Measurements from ENCODE around the gene LRRC4.
A peak's percentile ranks its signal among the peaks of the same experiment; 100 is the strongest.

The LRRC4 gene

DNA sequence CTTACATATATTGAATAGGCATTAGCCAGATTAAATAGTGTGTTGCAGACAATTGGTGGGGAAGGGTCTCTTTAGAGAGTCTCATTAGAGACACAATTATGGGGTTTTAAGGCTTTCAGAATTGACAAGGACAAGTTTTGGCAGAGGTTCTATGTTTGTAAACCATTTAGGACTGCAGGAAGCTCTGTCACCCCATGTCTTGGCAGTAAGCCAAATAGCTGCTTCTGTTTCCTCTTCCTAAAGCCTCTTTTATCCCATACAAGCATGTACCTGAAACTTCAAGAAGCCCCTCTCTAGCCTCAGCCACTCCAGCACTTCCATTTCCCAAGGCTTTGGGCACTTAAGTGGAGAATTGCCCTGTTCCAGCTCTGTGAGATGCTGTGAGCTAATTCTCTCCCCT is 21.8 kb upstream of the LRRC4 start:
- peak overlapping the region; percentile 17 for H3K27ac Mint-ChIP-seq
- H3K27me3 Mint-ChIP-seq: no peaks in the 10 kb centered on the region
- no peak for ATAC-seq (ENCODE audit: low read depth)
- no peak overlapping the region for H3K4me3 Mint-ChIP-seq
- no peaks in the 10 kb centered on the region for H3K9me3 Mint-ChIP-seq
- H3K4me1 Mint-ChIP-seq: peaks cover 20% of the 10 kb centered on the region
- no peak for DNase-seq (ENCODE audit: low spot score in 2 of 2)
- H3K36me3 Mint-ChIP-seq: peaks cover 14% of the 10 kb centered on the region

DNA sequence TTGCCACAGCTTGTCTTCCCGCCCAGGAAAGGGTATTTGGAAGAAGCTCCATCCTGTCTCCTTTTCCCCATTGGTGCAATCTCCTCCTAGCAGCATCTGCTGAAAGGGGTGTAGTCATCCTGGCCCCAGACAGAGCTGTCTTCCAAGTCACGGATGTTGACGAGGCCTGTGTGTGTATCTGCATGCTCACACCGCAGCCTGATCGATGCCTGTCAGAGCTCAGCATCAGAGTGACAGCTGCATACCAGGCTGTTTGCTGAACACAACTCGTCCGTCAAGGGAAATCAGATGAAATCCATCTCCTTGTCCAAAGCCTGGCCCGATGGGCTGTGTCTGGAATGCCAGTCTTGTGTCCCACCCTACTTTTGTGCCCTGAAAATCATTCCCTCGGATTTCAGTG is 21.2 kb upstream of the LRRC4 start:
- H3K4me3 Mint-ChIP-seq: no peak overlapping the region
- no peak for ATAC-seq (ENCODE audit: low read depth)
- H3K36me3 Mint-ChIP-seq: peaks cover 12% of the 10 kb centered on the region
- H3K4me1 Mint-ChIP-seq: peaks cover 14% of the 10 kb centered on the region
- DNase-seq (ENCODE audit: low spot score in 2 of 2): no peak
- H3K9me3 Mint-ChIP-seq: no peaks in the 10 kb centered on the region
- no peaks in the 10 kb centered on the region for H3K27me3 Mint-ChIP-seq
- peak overlapping the region; percentile 17 for H3K27ac Mint-ChIP-seq

DNA sequence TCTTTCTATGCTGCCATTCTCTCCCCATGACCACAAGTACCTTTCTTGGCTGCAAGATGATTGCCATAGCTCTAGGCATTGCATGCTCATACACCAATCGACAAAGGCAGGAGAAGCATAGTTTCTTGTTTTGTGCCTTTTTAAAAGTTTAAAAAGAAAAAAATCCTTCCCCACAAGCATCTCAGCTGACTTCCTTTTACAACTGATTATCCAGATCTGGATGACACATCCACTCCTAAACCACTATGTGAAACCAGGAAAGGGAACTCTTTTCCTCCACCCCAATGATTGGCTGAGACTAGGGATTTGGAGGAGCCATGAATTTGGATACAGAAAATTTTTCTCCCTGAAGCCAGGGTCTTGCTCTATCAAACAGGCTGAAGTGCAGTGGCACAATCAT is 14.5 kb upstream of the LRRC4 start:
- peaks cover 17% of the 10 kb centered on the region for H3K4me1 Mint-ChIP-seq
- H3K36me3 Mint-ChIP-seq: peaks cover 18% of the 10 kb centered on the region
- H3K27me3 Mint-ChIP-seq: no peaks in the 10 kb centered on the region
- no peak for ATAC-seq (ENCODE audit: low read depth)
- no peak for DNase-seq (ENCODE audit: low spot score in 2 of 2)
- no peaks in the 10 kb centered on the region for H3K9me3 Mint-ChIP-seq
- no peak overlapping the region for H3K4me3 Mint-ChIP-seq
- H3K27ac Mint-ChIP-seq: peak overlapping the region; percentile 36

DNA sequence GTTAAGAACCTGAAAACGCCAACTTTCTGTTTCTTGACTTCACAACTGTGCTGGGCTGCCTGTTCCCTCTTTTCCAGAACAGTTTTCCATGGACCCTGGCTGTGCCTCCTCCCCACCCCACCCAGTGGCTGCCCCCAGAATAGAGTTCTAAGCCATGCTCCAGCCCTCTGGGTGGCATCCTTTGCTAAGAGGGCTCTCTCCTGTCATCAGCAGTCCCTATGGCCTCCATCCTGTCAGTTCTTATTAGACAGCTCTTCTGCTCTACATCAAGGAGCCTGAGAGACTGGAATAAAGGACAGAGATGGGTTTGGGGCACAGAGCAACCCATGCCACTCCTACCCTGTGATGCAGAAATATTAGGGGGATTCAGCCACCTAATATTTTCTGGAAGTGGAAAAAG is 13.9 kb upstream of the LRRC4 start:
- H3K27me3 Mint-ChIP-seq: no peaks in the 10 kb centered on the region
- H3K4me3 Mint-ChIP-seq: no peak overlapping the region

DNA sequence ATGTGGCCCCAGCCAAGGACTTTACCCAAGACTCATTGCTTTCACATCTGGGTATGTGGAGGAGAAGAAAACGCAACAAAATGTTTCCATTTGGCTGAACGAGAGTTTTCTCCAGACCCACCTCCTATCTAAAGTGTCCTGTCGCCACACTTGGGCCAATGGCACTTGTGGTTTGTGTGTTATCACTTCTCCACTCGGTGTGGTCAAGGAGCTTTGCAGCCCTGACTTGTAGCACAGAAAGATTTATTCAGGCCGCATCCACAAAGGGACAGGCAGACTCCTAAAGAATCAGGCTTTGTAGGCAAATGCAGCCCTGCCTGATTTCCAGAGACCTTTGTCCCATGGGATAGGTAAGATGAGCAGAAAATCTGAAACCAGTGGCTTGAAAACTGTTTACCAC is 12.8 kb upstream of the LRRC4 start:
- H3K4me3 Mint-ChIP-seq: no peak overlapping the region
- ATAC-seq (ENCODE audit: low read depth) (no peak), DNase-seq (ENCODE audit: low spot score in 2 of 2) (no peak)
- peaks cover 11% of the 10 kb centered on the region for H3K36me3 Mint-ChIP-seq
- H3K9me3 Mint-ChIP-seq: no peaks in the 10 kb centered on the region
- H3K4me1 Mint-ChIP-seq: peaks cover 14% of the 10 kb centered on the region
- no peak overlapping the region for H3K27ac Mint-ChIP-seq
- H3K27me3 Mint-ChIP-seq: no peaks in the 10 kb centered on the region

More for the DNA sequence above, 13.9 kb upstream of the LRRC4 start:
- Mint-ChIP-seq H3K9me3 (no peaks in the 10 kb centered on the region), H3K27ac (peak overlapping the region; percentile 36), H3K4me1 (peaks cover 17% of the 10 kb centered on the region), H3K36me3 (peaks cover 16% of the 10 kb centered on the region)
- no peak for DNase-seq (ENCODE audit: low spot score in 2 of 2)
- no peak for ATAC-seq (ENCODE audit: low read depth)

DNA sequence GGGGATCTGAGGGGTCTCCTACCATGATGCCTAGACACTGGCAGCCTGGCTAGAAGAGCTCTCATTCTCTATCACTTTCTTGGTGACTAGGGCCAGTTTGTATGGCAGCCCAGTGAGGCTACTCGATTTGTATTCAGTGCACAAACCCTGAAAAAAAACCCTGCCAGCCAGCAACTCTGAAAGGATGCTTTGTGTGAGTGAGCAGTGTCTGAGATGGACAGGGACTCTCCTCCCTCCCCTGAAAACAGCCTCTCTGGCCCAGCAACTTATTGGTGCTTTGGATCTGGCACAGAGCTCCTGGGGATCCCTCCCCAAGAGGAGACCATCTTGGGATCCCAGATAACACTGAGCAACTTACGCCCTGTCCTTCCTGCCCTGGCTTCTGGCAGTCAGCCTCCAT is 10.8 kb upstream of the LRRC4 start:
- ATAC-seq (ENCODE audit: low read depth) (no peak), DNase-seq (ENCODE audit: low spot score in 2 of 2) (no peak)
- H3K27me3 Mint-ChIP-seq: no peaks in the 10 kb centered on the region
- no peak overlapping the region for H3K4me3 Mint-ChIP-seq
- H3K36me3 Mint-ChIP-seq: peaks cover 10% of the 10 kb centered on the region
- no peak overlapping the region for H3K27ac Mint-ChIP-seq
- no peaks in the 10 kb centered on the region for H3K9me3 Mint-ChIP-seq
- H3K4me1 Mint-ChIP-seq: peaks cover 19% of the 10 kb centered on the region

DNA sequence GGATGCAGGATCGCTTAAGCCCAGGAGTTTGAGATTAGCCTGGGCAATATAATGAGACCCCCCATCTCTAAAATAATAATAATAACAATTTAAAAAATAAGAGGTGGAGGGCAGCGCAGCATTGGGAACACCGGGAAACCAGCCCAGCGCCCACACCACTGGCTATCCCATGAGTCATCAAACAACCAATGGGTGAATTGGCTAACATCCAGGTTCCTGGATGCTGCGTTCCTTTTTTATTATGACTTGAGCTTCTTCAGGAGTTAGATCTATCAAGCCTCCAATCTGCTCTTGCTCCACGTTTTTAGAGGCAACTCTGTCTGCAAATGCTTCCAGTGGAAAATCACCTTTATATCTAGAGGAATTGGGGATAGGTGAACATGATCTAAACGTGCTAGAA is 10.0 kb upstream of the LRRC4 start:
- ATAC-seq (ENCODE audit: low read depth) (no peak), DNase-seq (ENCODE audit: low spot score in 2 of 2) (no peak)
- Mint-ChIP-seq H3K27me3 (no peaks in the 10 kb centered on the region), H3K27ac (no peak overlapping the region), H3K4me1 (peaks cover 19% of the 10 kb centered on the region), H3K4me3 (no peak overlapping the region), H3K36me3 (peaks cover 10% of the 10 kb centered on the region), H3K9me3 (no peaks in the 10 kb centered on the region)

DNA sequence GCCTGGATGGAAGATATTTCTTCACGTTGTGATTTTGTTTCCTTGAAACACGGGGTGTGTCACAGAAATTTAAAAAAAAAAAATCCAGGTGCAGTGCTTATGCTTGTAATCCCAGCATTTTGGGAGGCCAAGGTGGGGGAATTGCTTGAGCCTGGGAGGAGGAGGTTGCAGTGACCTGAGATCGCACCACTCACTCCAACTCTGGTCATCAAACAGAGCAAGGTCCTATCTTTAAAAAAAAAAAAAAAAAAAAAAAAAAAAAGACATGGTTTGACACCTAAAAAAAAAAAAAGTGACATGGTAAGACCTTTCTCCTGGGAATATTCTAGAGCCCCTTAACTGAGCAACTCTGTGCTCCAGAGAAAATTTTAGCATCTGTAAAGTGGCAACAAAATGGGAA is 9.0 kb upstream of the LRRC4 start:
- Mint-ChIP-seq H3K27me3 (no peaks in the 10 kb centered on the region), H3K4me1 (peaks cover 22% of the 10 kb centered on the region), H3K27ac (no peak overlapping the region), H3K9me3 (no peaks in the 10 kb centered on the region), H3K4me3 (no peak overlapping the region), H3K36me3 (peaks cover 10% of the 10 kb centered on the region)
- ATAC-seq (ENCODE audit: low read depth) (no peak), DNase-seq (ENCODE audit: low spot score in 2 of 2) (no peak)

DNA sequence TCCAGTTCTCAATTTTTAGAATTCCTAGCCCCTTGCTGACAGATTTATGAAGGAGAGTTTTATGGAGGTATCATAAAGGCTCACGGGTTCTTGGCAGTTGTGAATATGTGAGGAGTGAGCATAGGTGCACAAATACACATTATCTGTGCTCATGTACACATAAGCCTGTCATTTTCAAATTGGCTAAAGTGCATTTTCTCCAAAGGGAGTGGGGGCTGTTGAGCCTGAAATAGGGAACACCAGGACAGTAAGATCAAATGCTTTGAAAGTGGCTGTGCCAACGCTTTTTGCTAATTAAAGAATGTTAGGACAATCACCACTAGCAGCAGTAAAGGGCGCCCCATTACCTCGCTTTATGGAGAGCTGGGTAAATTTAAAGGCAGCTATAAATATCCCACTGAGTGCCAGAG is 8.3 kb upstream of the LRRC4 start:
- ATAC-seq (ENCODE audit: low read depth) (no peak), DNase-seq (ENCODE audit: low spot score in 2 of 2) (no peak)
- peaks cover 10% of the 10 kb centered on the region for H3K36me3 Mint-ChIP-seq
- H3K27ac Mint-ChIP-seq: no peak overlapping the region
- peaks cover 23% of the 10 kb centered on the region for H3K4me1 Mint-ChIP-seq
- H3K9me3 Mint-ChIP-seq: no peaks in the 10 kb centered on the region
- H3K27me3 Mint-ChIP-seq: no peaks in the 10 kb centered on the region
- H3K4me3 Mint-ChIP-seq: no peak overlapping the region

DNA sequence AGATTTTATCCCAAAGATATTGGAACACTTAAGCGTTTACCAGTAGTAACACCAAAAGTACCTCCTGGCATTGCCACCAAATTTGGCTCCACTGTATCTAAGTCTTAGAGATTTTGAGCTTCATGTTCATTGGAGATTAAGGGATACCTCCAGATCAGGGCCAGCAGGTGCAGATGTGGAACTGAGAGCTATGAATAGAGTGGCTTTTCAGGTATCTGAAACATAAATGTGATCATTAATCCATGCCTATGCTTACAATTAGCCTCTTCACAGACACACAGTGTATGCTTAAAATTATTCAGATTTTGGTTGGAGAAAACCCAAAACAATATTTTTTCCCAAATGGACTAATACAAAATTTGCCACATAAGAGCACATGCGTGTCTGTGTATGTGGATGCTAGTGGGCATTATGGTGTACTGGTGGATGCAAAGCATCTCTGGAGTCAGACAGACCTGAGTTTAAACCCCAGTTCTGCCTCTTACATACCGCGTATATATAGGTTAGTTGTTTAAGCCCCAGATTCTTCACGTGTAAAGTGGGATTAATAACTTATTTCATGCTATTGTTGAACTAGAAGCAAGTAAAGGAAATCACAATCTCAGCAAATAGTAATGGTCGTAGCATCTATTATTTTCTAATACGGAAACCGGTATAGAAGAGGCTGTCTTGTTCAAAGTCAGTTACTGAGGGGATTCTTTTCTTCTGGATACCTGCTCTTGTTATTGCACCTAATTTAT is 6.8 kb upstream of the LRRC4 start:
- Mint-ChIP-seq H3K36me3 (peaks cover 8% of the 10 kb centered on the region), H3K4me3 (no peak overlapping the region), H3K27me3 (no peaks in the 10 kb centered on the region), H3K9me3 (no peaks in the 10 kb centered on the region), H3K4me1 (peaks cover 23% of the 10 kb centered on the region), H3K27ac (no peak overlapping the region)
- ATAC-seq (ENCODE audit: low read depth) (no peak), DNase-seq (ENCODE audit: low spot score in 2 of 2) (no peak)

DNA sequence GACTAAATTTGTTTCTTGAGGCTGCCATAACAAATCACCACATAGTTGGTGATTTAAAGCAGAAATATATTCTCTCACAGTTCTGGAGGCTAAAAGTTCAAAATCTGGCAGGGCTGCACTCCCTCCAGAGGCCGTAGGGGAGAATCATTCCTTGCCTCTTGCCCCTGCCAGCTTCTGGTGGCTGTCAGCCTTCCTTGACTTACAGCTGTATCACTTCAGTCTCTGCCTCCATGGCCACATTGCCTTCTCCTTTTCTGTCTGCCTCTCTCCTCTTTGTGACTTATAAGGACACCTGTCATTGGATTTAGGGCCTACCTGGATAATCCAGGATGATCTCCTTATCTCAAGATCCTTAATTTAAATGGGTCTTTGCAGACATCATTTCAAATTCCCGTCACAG is 5.8 kb upstream of the LRRC4 start:
- Mint-ChIP-seq H3K4me3 (no peak overlapping the region), H3K36me3 (peaks cover 7% of the 10 kb centered on the region), H3K4me1 (peaks cover 22% of the 10 kb centered on the region), H3K27ac (no peak overlapping the region), H3K27me3 (no peaks in the 10 kb centered on the region), H3K9me3 (no peaks in the 10 kb centered on the region)
- no peak for ATAC-seq (ENCODE audit: low read depth)
- no peak for DNase-seq (ENCODE audit: low spot score in 2 of 2)

DNA sequence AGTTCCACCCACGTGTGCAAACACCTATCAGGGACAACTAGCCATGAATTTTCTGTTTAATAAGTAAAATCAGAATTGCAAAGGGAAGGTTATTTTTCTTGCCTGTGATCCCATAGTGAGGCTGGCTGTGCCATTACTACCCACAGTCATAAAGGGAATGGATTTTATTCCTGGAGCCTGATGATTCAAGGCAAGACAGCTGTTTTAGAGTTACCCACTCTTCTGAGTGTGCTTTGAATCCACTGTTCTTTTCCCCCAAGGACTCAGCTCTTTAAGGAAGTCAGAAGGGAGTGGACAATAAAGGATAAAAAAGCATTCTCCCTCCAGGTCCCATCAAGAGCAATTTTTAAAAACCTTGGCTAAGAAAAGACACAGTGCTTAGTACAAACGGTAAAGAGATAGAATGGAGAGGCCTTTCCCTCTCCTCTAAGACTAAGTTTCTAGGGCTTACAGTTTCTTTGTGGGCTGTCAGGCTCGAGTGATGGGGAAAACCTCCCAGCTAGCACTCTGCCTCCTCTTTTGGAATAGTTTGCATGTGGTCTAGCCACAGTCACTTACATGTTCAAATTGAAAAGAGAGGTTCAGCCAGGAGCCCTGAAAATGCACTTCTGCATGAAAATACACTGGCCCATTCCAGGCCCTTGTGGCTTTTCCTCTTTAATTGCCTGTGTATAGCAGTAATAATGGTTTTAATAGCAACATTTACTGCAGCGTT is 5.1 kb upstream of the LRRC4 start:
- Mint-ChIP-seq H3K9me3 (no peaks in the 10 kb centered on the region), H3K4me3 (no peak overlapping the region), H3K4me1 (peaks cover 19% of the 10 kb centered on the region), H3K27me3 (no peaks in the 10 kb centered on the region), H3K36me3 (peaks cover under 1% of the 10 kb centered on the region), H3K27ac (no peak overlapping the region)
- no peak for ATAC-seq (ENCODE audit: low read depth)
- no peak for DNase-seq (ENCODE audit: low spot score in 2 of 2)

DNA sequence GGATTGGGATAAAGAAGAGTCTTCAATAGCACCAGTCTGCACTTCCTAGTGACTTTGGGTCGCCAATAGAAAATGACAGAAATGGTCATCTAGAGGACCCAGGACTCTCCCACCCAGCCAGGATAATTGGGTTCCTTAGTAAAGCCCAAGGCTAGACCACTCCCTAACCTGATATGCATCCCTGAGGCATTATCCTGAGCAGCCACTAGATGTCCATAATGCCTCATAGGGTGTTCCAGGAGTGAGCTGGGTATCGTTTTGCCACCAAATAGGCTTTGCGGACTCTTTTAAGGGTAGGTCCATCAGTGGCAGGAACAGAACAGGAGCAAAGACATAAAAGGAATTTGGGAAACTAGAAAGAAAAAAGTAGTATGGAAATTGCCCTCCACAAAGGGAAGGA is 4.5 kb upstream of the LRRC4 start:
- Mint-ChIP-seq H3K27ac (no peak overlapping the region), H3K36me3 (no peaks in the 10 kb centered on the region), H3K27me3 (no peaks in the 10 kb centered on the region), H3K9me3 (no peaks in the 10 kb centered on the region), H3K4me1 (peaks cover 20% of the 10 kb centered on the region), H3K4me3 (no peak overlapping the region)
- ATAC-seq (ENCODE audit: low read depth): no peak
- DNase-seq (ENCODE audit: low spot score in 2 of 2): no peak

DNA sequence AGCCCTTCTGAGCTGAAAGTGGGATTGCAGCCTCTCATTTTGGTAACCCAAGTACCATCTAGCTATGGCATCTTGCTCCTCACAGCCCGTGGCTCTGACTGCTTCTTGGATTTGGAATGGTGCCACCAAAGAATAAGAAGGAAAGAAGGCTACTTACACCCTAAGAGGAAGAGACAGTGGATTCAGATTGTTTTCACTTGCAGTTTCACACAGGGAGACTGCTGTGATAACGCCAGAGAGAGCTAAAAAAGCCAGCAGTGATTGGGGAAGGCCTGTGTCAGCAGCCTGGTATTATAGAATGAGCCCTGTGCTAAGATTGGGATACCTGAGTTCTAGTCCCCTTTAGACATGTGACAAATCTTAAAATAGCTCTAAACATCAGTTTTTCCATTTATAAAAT is 3.6 kb upstream of the LRRC4 start:
- Mint-ChIP-seq H3K4me3 (no peak overlapping the region), H3K9me3 (no peaks in the 10 kb centered on the region), H3K4me1 (peaks cover 21% of the 10 kb centered on the region), H3K27ac (no peak overlapping the region), H3K36me3 (no peaks in the 10 kb centered on the region), H3K27me3 (no peaks in the 10 kb centered on the region)
- no peak for ATAC-seq (ENCODE audit: low read depth)
- DNase-seq (ENCODE audit: low spot score in 2 of 2): no peak

DNA sequence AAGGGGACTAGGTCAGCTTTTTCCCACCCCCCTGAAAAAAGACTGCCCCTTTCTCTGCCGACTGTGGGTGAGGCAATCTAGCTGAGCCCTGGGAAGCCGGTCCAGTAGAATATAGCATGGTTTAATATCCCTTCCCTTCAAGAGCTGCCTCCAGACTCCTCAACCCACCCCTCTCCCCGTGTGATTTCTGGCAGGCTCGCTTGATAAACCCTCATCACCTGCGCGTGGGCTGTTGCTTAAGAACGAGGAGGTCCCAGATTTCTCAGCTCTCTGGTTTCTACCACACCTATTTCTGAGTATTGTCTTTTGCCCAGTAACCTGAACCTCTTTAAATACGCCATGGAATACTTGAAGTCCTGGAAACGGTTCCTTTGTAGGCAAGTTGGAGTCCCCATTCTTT is 2.0 kb upstream of the LRRC4 start:
- peak overlapping the region; percentile 56 for H3K4me3 Mint-ChIP-seq
- peaks cover 11% of the 10 kb centered on the region for H3K36me3 Mint-ChIP-seq
- no peak overlapping the region for H3K27ac Mint-ChIP-seq
- ATAC-seq (ENCODE audit: low read depth) (no peak), DNase-seq (ENCODE audit: low spot score in 2 of 2) (no peak)
- no peaks in the 10 kb centered on the region for H3K27me3 Mint-ChIP-seq
- no peaks in the 10 kb centered on the region for H3K9me3 Mint-ChIP-seq
- H3K4me1 Mint-ChIP-seq: peaks cover 21% of the 10 kb centered on the region

Measured in memory B cell (primary cell).